Measurements from ENCODE around the gene SGMS1. TPM values are rescaled to one million over a fixed set of nuclear protein-coding genes. Genes with fewer than 3 reads are reported as not detected.

The SGMS1 gene
- total RNA-seq, 1 donor, result 68.0 TPM

- peaks cover 5% of the 10 kb centered on the region for H3K36me3 ChIP-seq (ENCODE audit: insufficient read depth, low read length)
- no peaks in the 10 kb centered on the region for H3K27me3 ChIP-seq (ENCODE audit: insufficient read depth, low read length)
- peaks cover 57% of the 10 kb centered on the region for H3K79me2 ChIP-seq (ENCODE audit: insufficient read depth, low read length)
- no peaks in the 10 kb centered on the region for H3K9me3 ChIP-seq (ENCODE audit: low read depth, low read length)
- H2AFZ ChIP-seq (ENCODE audit: low read length), result no peak overlapping the region
- H3K4me3 ChIP-seq (ENCODE audit: insufficient read depth, low read length), result no peak overlapping the region
- DNase-seq (ENCODE audit: insufficient read length, low spot score, missing footprints), result no peak
- TF ChIP-seq CTCF (IDR thresholded peaks at IDR 0.05; ENCODE audit: extremely low read depth, low read depth, low read length), result no peak
- H3K4me1 ChIP-seq (ENCODE audit: insufficient read depth, low read length), result peaks cover 5% of the 10 kb centered on the region
- no peak overlapping the region for H3K4me2 ChIP-seq (ENCODE audit: insufficient read depth, low read length)
- H3K27ac ChIP-seq (ENCODE audit: low read depth, low read length), result no peak overlapping the region
- peaks cover 46% of the 10 kb centered on the region for H4K20me1 ChIP-seq (ENCODE audit: insufficient read depth, low read length)
Observed at GRCh38 chr10:50619166-50619565, 4.6 kb downstream of the SGMS1 start.

GRCh38 chr10:50618624-50619023 is 5.1 kb downstream of the SGMS1 start:
- Histone ChIP-seq H4K20me1 (ENCODE audit: insufficient read depth, low read length) (peaks cover 48% of the 10 kb centered on the region), H3K79me2 (ENCODE audit: insufficient read depth, low read length) (peaks cover 58% of the 10 kb centered on the region), H3K9me3 (ENCODE audit: low read depth, low read length) (no peaks in the 10 kb centered on the region), H3K4me2 (ENCODE audit: insufficient read depth, low read length) (no peak overlapping the region), H3K4me1 (ENCODE audit: insufficient read depth, low read length) (peaks cover 5% of the 10 kb centered on the region), H3K27ac (ENCODE audit: low read depth, low read length) (no peak overlapping the region), H2AFZ (ENCODE audit: low read length) (no peak overlapping the region), H3K4me3 (ENCODE audit: insufficient read depth, low read length) (no peak overlapping the region), H3K36me3 (ENCODE audit: insufficient read depth, low read length) (peaks cover 5% of the 10 kb centered on the region), H3K27me3 (ENCODE audit: insufficient read depth, low read length) (no peaks in the 10 kb centered on the region)
- DNase-seq (ENCODE audit: insufficient read length, low spot score, missing footprints), result no peak
- TF ChIP-seq CTCF (IDR thresholded peaks at IDR 0.05; ENCODE audit: extremely low read depth, low read depth, low read length), result no peak

GRCh38 chr10:50615658-50616057 is 8.1 kb downstream of the SGMS1 start:
- peaks cover 58% of the 10 kb centered on the region for H4K20me1 ChIP-seq (ENCODE audit: insufficient read depth, low read length)
- no peak overlapping the region for H2AFZ ChIP-seq (ENCODE audit: low read length)
- no peak for TF ChIP-seq CTCF (IDR thresholded peaks at IDR 0.05; ENCODE audit: extremely low read depth, low read depth, low read length)
- H3K36me3 ChIP-seq (ENCODE audit: insufficient read depth, low read length), result peaks cover 5% of the 10 kb centered on the region
- no peaks in the 10 kb centered on the region for H3K27me3 ChIP-seq (ENCODE audit: insufficient read depth, low read length)
- no peak overlapping the region for H3K4me2 ChIP-seq (ENCODE audit: insufficient read depth, low read length)
- peaks cover 68% of the 10 kb centered on the region for H3K79me2 ChIP-seq (ENCODE audit: insufficient read depth, low read length)
- no peak overlapping the region for H3K27ac ChIP-seq (ENCODE audit: low read depth, low read length)
- H3K9me3 ChIP-seq (ENCODE audit: low read depth, low read length), result no peaks in the 10 kb centered on the region
- no peaks in the 10 kb centered on the region for H3K4me1 ChIP-seq (ENCODE audit: insufficient read depth, low read length)
- no peak for DNase-seq (ENCODE audit: insufficient read length, low spot score, missing footprints)
- H3K4me3 ChIP-seq (ENCODE audit: insufficient read depth, low read length), result no peak overlapping the region

- Histone ChIP-seq H3K27me3 (ENCODE audit: insufficient read depth, low read length) (no peaks in the 10 kb centered on the region), H3K27ac (ENCODE audit: low read depth, low read length) (no peak overlapping the region), H3K4me2 (ENCODE audit: insufficient read depth, low read length) (no peak overlapping the region), H3K79me2 (ENCODE audit: insufficient read depth, low read length) (peaks cover 68% of the 10 kb centered on the region), H3K4me1 (ENCODE audit: insufficient read depth, low read length) (no peaks in the 10 kb centered on the region), H3K9me3 (ENCODE audit: low read depth, low read length) (no peaks in the 10 kb centered on the region), H2AFZ (ENCODE audit: low read length) (no peak overlapping the region), H4K20me1 (ENCODE audit: insufficient read depth, low read length) (peaks cover 55% of the 10 kb centered on the region), H3K4me3 (ENCODE audit: insufficient read depth, low read length) (no peak overlapping the region), H3K36me3 (ENCODE audit: insufficient read depth, low read length) (peaks cover 2% of the 10 kb centered on the region)
- no peak for DNase-seq (ENCODE audit: insufficient read length, low spot score, missing footprints)
- no peak for TF ChIP-seq CTCF (IDR thresholded peaks at IDR 0.05; ENCODE audit: extremely low read depth, low read depth, low read length)
Observed at GRCh38 chr10:50614444-50615137, 9.2 kb downstream of the SGMS1 start.
